HG03457 (cell line): Measurements from ENCODE around the gene VPS37B.

Experiments
- ATAC-seq: cut with Tn5 transposase; IDR thresholded peaks from one replicate; pipeline ENCODE4 v1.9.1; 2021; ENCODE audit warnings: moderate number of reproducible peaks; ENCODE audit not compliant: unreplicated experiment

VPS37B gene

DNA sequence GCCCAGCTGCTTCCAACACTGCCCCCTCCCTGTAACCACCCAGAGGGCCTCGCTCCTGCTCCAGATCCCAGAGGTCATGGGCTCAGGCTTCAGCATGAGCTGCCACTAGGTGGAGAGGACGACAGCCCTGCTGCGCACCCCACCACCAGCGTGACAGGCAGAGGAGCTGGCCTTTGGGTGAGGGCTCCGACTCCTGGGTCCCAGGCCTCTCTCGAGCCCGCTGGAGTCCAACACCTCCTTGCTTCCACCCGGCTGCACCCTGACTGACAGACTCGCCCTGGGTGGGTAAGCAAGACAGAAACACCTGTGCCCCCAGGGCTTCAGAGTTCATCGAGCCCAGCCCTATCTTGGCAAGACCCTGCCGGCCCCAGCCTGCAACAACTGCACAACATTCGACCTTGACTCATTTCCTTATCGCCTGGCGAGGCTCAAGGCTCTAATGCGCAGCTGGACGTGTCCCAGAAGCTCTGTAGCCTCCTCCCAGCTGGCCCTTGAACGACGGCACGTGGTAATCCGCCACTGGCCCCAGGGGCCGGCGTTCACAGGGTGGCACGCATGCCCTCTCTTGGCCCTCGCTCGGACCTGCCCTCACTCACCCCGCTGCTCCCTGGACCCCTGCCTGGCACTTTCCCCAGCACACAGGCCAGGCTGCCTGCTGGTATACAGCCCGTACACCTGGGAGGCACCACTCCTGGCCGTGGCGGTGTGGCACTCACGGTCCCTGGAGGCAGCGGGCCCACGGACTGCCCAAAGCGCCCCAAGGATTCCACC is 28.0 kb downstream of the VPS37B start:
- no peak for ATAC-seq

DNA sequence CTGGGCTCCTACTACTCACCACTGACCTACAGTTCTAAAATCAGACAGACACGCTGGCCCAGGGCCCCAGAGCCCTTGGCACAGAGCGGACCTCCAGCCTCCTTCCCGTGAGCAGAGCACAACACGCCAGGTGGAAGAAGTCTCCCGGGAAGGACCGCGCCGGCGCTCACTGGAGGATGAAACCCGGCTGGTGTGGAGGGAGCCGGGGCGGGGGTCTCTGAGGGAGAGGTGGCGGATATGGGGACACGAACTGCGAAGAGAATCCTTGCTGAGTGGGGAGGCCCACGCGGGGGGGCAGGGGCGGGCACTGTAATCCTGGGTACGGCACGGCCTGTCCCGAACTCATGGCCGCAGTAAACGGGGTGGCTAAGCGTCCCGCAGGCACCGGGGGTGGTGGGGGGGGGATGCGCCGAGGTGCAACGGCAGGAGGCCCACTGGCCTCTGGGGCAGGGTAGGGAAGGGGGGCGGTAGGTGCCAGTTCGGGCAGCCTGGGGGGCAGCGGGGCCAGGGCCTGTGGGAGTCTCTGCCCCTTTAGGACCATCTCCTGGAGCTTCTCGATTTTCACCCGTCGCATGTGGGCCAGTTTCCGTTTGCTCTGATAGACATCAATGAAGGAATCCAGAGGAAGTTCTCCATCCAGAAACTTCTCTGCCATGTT is 28.8 kb downstream of the VPS37B start:
- ATAC-seq, result no peak

DNA sequence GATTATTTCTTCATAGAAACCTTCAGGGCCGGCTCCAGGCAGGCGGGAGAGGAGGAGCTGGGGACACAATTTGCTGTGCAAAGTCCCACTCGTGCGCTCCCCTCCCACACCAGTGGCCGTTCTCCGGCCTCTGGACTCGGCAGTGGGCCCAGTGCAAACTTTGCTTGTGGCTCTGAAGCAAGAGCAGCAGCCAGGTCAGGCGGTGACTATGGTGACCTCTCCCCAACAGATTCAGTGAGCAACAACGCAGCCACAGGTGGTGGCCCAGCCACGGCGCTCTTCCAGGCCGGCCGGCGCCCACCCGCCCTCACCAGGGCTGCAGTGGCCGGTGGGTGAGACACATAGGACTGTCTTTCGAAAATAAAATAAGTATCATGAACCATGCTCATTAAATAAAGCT is 29.5 kb downstream of the VPS37B start:
- ATAC-seq, result no peak

DNA sequence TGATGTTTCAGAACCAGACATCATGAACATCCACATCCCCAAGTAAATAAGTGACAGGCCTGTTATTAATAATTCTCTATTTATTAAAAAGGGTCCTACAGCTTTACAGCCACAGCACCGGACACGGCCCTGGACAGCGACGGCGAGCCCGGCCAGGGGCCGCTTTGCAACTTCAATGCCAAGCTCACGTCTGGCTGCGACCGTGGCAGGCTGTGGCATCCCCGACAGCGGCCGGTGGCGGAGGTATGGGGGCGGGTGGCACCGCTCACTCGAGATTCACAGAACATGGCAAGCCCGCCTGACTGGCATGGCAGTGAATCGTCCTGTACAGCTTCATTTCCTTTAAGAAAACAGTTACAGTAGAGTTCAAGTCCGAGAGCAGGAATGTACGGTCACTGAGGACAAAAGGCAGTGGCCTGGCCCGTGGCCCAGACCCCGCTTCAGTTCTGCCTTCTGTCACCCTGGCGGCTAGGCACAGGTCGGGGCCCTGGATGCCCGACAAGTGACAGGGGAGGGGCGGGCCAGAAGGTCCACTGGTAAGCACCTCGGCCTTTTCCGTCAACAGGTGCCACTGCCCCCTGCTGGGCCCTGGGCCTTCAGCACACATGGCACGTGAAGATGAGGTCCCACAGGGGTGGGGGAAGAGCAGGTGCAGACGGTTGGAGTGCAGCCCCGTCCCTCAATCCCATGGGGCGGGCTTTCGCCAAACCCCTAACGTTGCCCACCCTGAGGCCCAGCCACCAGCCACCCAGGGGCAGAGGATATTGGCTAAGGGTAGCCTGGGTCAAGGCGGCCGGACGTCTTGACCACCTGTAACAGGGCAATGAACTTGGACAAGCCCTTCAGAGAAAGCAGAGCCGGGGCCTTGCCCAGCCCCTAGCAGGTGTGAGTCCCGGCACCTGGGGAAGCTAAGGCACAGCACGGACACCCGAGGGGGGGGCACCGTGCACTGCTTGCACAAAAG is 30.4 kb downstream of the VPS37B start:
- no peak for ATAC-seq

DNA sequence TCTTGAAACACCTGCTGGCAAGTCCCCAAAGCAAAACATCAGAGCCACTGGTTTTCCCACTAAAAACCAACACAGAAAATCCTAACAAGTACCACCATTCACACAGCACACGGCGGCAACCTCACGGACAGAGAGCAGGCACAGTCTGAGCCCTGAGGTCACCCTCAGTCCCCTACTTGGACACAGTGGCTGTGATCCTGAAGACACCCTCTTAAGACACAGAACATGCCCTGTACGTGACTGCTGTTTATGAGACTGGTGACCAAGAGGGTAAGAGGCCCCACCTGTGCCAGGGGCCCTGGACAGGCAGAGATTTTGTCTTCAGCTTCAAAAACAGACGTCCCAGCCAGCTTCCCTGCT is 31.1 kb downstream of the VPS37B start:
- no peak for ATAC-seq

DNA sequence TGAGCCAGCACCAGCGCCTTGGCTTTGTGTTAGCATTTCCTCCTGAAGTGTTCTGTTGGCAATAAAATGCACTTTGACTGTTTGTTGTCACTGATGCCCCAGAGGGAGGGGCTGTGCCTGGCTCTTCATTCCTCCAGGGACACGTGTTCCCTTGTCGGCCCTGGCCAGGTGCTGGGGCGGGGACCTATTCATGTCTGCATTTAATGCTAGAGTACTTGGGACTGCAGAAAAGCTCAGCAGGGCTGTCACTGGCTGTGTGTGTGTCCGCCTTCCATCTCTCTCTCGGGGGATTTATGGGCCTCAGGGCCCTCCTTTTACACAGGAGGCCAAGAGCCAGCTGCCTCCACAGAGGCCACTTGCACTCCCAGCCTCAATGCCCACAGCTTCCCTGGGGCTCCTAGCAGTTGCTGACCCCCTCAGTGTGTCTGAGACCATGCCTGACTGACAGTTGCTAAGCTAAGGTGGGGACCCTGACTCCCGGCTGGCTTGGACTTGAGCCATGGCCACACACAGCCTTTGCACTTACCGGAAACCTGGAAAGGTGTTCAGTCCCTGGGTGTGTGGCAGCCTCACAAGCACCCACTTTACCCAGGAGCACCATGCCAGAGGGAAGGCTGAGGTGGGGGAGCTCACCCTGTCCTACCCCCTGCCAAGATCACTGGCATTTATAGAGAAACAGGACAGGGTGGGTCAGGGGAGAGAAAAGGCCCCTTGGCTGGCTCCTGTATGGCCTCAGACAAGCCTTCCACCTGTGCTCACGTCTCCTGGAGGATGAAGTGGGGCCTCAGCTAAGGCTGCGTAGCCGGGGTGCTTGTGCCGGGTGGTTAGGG is 32.8 kb downstream of the VPS37B start:
- ATAC-seq, result no peak

DNA sequence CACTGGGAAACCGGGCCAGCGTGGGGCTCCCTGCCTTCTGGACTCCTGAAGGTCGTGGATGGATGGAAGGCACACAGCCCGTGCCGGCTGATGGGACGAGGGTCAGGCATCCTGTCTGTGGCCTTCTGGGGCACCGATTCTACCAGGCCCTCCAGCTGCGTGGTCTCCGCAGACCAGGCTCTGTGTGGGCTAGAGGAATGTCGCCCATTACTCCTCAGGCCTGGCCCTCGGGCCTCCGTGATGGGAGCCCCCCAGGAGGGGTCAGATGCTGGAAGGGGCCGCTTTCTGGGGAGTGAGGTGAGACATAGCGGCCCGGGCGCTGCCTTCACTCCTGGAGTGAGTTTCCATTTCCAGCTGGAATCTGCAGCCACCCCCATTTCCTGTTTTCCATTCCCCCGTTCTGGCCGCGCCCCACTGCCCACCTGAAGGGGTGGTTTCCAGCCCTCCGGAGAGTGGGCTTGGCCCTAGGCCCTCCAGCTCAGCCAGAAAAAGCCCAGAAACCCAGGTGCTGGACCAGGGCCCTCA is 33.8 kb downstream of the VPS37B start:
- no peak for ATAC-seq

DNA sequence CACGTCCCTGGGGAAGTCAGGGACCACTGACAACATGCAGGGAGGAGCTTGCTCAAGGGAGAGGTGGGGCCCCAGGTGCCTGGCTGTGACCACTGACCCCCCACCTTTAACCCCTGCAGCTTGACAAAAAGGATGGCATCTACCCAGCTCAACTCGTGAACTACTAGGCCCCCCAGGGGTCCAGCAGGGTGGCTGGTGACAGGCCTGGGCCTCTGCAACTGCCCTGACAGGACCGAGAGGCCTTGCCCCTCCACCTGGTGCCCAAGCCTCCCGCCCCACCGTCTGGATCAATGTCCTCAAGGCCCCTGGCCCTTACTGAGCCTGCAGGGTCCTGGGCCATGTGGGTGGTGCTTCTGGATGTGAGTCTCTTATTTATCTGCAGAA is 34.3 kb downstream of the VPS37B start:
- ATAC-seq, result no peak

DNA sequence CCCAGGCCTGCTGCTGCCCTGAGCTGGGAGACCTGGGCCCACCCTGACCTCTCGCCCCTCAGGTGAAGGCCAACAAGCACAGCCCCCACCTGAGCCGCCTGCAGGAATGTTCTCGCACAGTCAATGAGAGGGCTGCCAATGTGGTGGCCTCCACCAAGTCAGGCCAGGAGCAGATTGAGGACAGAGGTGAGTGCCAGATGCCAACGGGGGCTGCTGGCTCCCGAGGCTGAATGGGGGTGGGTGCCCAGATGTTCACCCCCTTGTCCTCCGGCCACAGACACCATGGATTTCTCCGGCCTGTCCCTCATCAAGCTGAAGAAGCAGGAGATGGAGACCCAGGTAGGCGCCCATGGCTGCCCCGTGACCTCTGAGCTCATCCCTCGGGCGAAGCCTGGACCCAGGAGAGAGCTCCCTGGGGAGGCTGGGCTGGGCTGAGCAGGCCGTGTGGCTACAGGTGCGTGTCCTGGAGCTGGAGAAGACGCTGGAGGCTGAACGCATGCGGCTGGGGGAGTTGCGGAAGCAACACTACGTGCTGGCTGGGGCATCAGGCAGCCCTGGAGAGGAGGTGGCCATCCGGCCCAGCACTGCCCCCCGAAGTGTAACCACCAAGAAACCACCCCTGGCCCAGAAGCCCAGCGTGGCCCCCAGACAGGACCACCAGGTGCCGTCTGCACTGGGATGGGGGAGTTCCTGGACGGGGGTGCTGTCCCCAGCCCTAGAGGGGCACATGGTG is 34.9 kb downstream of the VPS37B start:
- ATAC-seq, result no peak

DNA sequence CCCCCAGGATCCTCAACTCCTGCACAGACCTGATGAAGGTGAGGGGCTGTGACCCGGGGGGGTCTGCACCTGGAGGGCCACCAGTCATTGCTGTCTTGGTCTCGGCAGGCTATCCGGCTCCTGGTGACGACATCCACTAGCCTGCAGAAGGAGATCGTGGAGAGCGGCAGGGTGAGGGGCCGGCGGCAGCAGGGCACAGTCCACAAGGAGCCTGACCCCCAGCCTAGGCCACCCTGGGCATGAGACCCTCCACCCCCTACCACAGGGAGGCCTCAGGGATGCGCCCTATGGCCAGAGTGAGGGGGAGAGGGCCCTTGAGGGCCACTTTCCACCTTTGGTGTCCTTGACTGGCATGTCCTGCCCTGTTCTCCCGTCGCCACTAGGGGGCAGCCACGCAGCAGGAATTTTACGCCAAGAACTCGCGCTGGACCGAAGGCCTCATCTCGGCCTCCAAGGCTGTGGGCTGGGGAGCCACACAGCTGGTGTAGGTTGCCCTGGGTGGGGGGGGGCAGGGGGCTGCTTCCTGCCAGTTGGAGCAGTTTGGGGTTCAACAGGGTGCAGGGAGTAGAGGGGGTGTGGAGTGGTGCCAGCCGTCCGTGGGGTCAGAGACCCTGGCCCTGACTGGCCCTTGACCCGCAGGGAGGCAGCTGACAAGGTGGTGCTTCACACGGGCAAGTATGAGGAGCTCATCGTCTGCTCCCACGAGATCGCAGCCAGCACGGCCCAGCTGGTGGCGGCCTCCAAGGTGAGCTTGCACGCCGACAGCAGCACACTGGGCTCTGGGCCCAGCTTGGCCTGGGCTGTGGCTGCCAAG is 35.7 kb downstream of the VPS37B start:
- no peak for ATAC-seq

DNA sequence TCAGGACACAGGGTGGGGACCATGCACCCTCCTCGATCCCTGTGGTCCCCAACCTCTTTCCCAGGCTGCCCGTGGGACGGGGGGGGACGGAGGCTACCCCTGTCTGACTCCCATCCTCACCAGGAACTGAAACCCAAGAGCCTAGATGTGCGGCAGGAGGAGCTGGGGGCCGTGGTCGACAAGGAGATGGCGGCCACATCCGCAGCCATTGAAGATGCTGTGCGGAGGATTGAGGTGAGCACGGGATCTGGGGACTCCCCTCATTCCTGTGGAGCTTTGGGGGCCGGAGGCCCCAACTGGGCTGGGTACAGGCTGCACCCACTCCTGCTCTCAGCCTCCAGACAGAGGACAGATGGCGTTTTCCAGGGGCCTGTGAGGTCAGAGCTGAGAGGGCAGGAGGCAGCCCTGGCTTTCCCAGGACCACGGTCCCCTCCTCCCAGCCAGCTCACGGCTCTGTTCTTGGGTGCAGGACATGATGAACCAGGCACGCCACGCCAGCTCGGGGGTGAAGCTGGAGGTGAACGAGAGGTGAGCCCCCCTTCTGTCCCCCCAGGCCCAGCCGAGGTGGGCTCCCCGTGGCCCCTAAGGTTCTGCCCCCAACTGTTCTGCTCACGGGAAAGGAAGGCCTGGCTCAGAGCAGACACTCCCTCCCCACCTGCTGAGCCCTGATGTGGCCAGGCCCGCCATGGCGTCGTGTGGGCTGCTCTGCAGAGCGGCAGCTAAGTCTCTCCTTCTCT is 36.5 kb downstream of the VPS37B start:
- ATAC-seq, result no peak

DNA sequence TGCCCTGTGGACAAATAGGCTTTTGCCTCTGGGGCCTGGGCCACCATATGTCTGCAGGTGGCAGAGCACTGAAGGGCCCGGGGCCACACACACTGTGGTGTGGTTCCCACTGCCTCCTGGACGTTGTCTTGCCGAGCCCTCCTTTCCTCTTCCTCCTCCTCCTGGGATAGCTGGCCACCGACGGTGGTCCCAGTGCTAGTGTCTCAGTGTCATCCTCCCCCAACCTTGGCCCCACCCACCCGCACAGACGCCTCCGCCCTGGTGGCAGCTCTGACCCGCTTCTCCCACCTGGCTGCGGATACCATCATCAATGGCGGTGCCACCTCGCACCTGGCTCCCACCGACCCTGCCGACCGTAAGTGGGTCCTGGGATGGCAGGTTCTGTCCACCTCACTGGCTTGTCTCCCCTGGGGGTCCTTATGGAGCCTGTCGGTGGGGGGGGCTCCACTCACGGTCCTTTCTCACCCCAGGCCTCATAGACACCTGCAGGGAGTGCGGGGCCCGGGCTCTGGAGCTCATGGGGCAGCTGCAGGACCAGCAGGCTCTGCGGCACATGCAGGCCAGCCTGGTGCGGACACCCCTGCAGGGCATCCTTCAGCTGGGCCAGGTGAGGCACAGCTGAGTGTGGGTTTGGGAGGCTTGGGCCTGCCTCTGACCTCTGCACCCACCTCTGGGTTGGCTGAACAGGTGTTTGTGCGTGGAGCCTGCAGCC is 37.2 kb downstream of the VPS37B start:
- no peak for ATAC-seq

DNA sequence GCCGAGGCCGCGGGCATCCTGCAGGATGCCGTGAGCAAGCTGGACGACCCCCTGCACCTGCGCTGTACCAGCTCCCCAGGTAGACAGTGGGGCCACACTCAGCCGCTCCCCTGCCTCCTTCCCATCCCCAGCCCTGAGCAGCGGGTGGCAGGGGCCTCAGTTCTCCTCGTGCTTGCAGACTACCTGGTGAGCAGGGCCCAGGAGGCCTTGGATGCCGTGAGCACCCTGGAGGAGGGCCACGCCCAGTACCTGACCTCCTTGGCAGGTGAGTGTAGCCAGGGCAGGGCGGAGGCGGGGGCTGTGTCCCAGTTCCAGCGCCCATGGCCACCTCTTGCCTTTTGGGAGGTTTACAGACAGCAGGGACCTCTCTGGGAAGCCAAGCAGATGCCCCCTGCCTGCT is 37.8 kb downstream of the VPS37B start:
- ATAC-seq, result no peak

DNA sequence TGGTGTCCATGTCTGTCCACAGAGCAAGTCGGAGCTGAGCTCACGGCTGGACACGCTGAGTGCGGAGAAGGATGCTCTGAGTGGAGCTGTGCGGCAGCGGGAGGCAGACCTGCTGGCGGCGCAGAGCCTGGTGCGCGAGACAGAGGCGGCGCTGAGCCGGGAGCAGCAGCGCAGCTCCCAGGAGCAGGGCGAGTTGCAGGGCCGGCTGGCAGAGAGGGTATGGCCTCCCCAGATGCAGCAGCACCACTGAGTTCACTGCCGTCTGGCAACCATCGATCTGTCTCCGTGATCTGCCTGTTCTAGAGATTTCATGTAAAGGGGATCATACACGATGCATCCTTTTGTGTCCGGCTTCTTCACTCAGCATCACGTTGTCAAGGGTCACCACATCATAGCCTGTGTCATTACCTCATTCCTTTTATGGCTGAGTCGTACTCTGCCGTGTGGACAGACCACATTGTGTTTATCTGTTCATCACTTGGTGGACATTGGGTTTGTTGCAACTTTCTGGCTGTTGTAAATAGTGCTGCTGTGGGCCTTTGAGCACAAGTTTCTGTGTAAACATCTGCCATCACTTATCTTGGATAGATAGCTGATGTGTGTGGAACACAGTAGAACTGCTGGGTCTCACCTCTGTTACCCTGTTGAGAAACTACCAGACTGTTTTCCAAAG is 38.8 kb downstream of the VPS37B start:
- no peak for ATAC-seq

DNA sequence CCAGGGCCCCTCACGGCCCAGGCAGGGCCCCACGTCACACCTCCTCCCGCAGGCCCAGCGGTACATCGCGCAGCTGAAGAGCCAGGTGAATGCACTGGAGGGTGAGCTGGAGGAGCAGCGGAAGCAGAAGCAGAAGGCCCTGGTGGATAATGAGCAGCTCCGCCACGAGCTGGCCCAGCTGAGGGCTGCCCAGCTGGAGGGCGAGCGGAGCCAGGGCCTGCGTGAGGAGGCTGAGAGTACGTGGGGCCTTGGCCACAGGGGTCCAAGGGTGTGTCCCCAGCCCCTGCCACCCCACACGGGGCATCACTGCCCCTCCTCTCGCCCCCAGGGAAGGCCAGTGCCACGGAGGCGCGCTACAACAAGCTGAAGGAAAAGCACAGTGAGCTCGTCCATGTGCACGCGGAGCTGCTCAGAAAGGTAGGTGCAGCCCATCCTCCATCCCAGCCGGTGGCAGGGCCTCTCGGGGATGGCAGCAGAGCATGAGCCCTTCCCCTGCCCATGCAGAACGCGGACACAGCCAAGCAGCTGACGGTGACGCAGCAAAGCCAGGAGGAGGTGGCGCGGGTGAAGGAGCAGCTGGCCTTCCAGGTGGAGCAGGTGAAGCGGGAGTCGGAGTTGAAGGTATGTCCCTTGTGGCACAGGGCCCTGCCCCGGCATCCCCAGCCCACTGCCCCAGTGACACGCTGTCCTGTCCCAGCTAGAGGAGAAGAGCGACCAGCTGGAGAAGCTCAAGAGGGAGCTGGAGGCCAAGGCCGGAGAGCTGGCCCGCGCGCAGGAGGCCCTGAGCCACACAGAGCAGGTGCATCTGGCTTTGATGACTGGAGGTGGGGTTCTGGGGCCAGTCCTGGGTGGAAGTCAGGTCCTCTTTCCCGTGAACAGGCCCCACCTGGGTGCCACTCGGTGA is 39.7 kb downstream of the VPS37B start:
- ATAC-seq, result no peak
